ENCODE results near the gene UTS2B.

- TF ChIP-seq CTCF (IDR thresholded peaks at IDR 0.05) (no peak), POLR2A (IDR thresholded peaks at IDR 0.05) (no peak)
Observed at GRCh38 chr3:191280882-191281281, 49.4 kb downstream of the UTS2B start.
